HepG2 (cell line): ENCODE measurements around the gene STK40. TPM values are rescaled to one million over a fixed set of nuclear protein-coding genes. Genes with fewer than 3 reads are reported as not detected.

ENCODE experiments used
- ADNP ChIP-seq: sonication (generic); formaldehyde crosslinking; IDR thresholded peaks from 2 replicates; pipeline ENCODE4 v1.4.0; 2020; ENCODE audit warnings: missing genetic modification reagents
- ELF3 ChIP-seq: IDR thresholded peaks from 2 replicates; pipeline ENCODE4 v1.6.1; 2016; ENCODE audit warnings: missing genetic modification reagents, missing compliant biosample characterization
- FOXA1 ChIP-seq, 2 experiments: fragments of 450-650 bp in 1 of 2; sonication (generic) in 1 of 2; formaldehyde crosslinking in 1 of 2; IDR thresholded peaks; 2 replicates each; pipeline versions ENCODE4 v1.4.0 to v1.6.1; 2016 to 2020; ENCODE audit warnings: missing genetic modification reagents in 1 of 2
- GLI4 ChIP-seq: sonication (generic); formaldehyde crosslinking; IDR thresholded peaks from 2 replicates; pipeline ENCODE4 v1.5.1; 2020; ENCODE audit warnings: missing genetic modification reagents, mild to moderate bottlenecking, moderate library complexity, borderline replicate concordance
- KDM5A ChIP-seq: fragments of 200-600 bp; sonication (generic); IDR thresholded peaks from 2 replicates; pipeline ENCODE4 v1.7.0; 2018; ENCODE audit warnings: antibody characterized with exemption, mild to moderate bottlenecking, low read length, borderline replicate concordance
- KLF11 ChIP-seq: IDR thresholded peaks from 2 replicates; pipeline ENCODE4 v1.6.1; 2016; ENCODE audit warnings: missing compliant biosample characterization
- MZF1 ChIP-seq: sonication (generic); formaldehyde crosslinking; IDR thresholded peaks from 2 replicates; pipeline ENCODE4 v1.8.1; 2023; ENCODE audit warnings: mild to moderate bottlenecking, missing genetic modification reagents, borderline replicate concordance
- NFIC ChIP-seq: IDR thresholded peaks from 2 replicates; pipeline ENCODE4 v1.6.1; 2012; ENCODE audit warnings: mild to moderate bottlenecking, low read length, inconsistent platforms
- NFKB2 ChIP-seq: sonication (generic); formaldehyde crosslinking; IDR thresholded peaks from 2 replicates; pipeline ENCODE4 v1.4.0; 2020; ENCODE audit warnings: missing genetic modification reagents, borderline replicate concordance
- NKX3-1 ChIP-seq: sonication (generic); formaldehyde crosslinking; IDR thresholded peaks from 2 replicates; pipeline ENCODE4 v1.5.0; 2020; ENCODE audit warnings: missing genetic modification reagents
- NR2F2 ChIP-seq: IDR thresholded peaks from 2 replicates; pipeline ENCODE4 v1.6.1; 2012; ENCODE audit warnings: low read depth, inconsistent platforms, borderline replicate concordance
- PHF8 ChIP-seq: sonication (generic); formaldehyde crosslinking; IDR thresholded peaks from 2 replicates; pipeline ENCODE4 v1.5.0; 2020; ENCODE audit warnings: missing genetic modification reagents
- PITX1 ChIP-seq: sonication (generic); formaldehyde crosslinking; IDR thresholded peaks from 2 replicates; pipeline ENCODE4 v1.5.1; 2020; ENCODE audit warnings: mild to moderate bottlenecking, missing genetic modification reagents
- PPARG ChIP-seq: conservative IDR thresholded peaks from 2 replicates; pipeline ENCODE4 v1.6.1; 2016; ENCODE audit warnings: missing biosample characterization, missing genetic modification reagents
- PRPF4 ChIP-seq: fragments of 200-400 bp; formaldehyde crosslinking; IDR thresholded peaks from 2 replicates; pipeline ENCODE4 v1.6.1; 2016; ENCODE audit warnings: low read length, low read depth; ENCODE audit not compliant: poor library complexity, severe bottlenecking
- RARA ChIP-seq: IDR thresholded peaks from 2 replicates; pipeline ENCODE4 v1.6.1; 2016; ENCODE audit warnings: missing genetic modification reagents, missing compliant biosample characterization
- RFXANK ChIP-seq: IDR thresholded peaks from 2 replicates; pipeline ENCODE4 v1.6.1; 2016
- SAP130 ChIP-seq: IDR thresholded peaks from 2 replicates; pipeline ENCODE4 v1.6.1; 2016; ENCODE audit warnings: low read depth
- SOX5 ChIP-seq: IDR thresholded peaks from 2 replicates; pipeline ENCODE4 v1.6.1; 2016; ENCODE audit warnings: borderline replicate concordance
- TARDBP ChIP-seq: sonication (generic); formaldehyde crosslinking; IDR thresholded peaks from 2 replicates; pipeline ENCODE4 v1.8.0; 2022; ENCODE audit warnings: mild to moderate bottlenecking, missing genetic modification reagents
- ZFP1 ChIP-seq: IDR thresholded peaks from 2 replicates; pipeline ENCODE4 v1.6.1; 2016
- ZMAT3 ChIP-seq: sonication (generic); formaldehyde crosslinking; conservative IDR thresholded peaks from 2 replicates; pipeline ENCODE4 v1.7.0; 2021; ENCODE audit warnings: missing genetic modification reagents
- ZNF136 ChIP-seq: sonication (generic); formaldehyde crosslinking; IDR thresholded peaks from 2 replicates; pipeline ENCODE4 v1.8.1; 2022; ENCODE audit warnings: low read depth, mild to moderate bottlenecking, moderate library complexity, missing genetic modification reagents
- ZNF24 ChIP-seq: fragments of 450-650 bp; IDR thresholded peaks from 2 replicates; pipeline ENCODE4 v1.6.1; 2017; ENCODE audit warnings: antibody characterized with exemption, mild to moderate bottlenecking
- ZNF282 ChIP-seq: fragments of 450-650 bp; IDR thresholded peaks from 2 replicates; pipeline ENCODE4 v1.6.1; 2018; ENCODE audit not compliant: partially characterized antibody
- ZNF441 ChIP-seq: sonication (generic); formaldehyde crosslinking; IDR thresholded peaks from 2 replicates; pipeline ENCODE4 v1.7.0; 2021; ENCODE audit warnings: missing genetic modification reagents, borderline replicate concordance
- ZNF556 ChIP-seq: sonication (generic); formaldehyde crosslinking; IDR thresholded peaks from 2 replicates; pipeline ENCODE4 v1.4.0; 2020; ENCODE audit warnings: mild to moderate bottlenecking, missing genetic modification reagents, borderline replicate concordance
- polyA plus RNA-seq, 8 experiments: library from polyadenylated mRNA; depleted of rRNA in 3 of 8; stranded (reverse) in 7 of 8; unstranded in 1 of 8; fragments of >200 nt; fragmentation: Illumina TruSeq in 4 of 8; extraction: Trizol in 4 of 8; gene quantifications; 2 replicates each; pipeline versions ENCODE4 v1.2.1 to v1.2.3, GENCODE V29; 2011 to 2016; ENCODE audit warnings: low read depth in 4 of 8, missing spikeins in 1 of 8, mixed read lengths in 1 of 8; ENCODE audit not compliant: insufficient read depth in 1 of 8
- total RNA-seq, 5 experiments: library from RNA; depleted of rRNA; stranded (reverse); fragments of >200 nt; fragmentation: Illumina TruSeq; extraction: Trizol; gene quantifications; 2 replicates each; pipeline ENCODE4 v1.2.3, GENCODE V29; 2016; ENCODE audit warnings: low read depth in 1 of 5
- TF ChIP-seq, protein P1 (sequence below): IDR thresholded peaks from 2 replicates; pipeline ENCODE4 v1.6.1; 2016; ENCODE audit warnings: low read depth
- TF ChIP-seq, protein P2 (sequence below): sonication (generic); formaldehyde crosslinking; IDR thresholded peaks from 2 replicates; pipeline ENCODE4 v1.4.0; 2020; ENCODE audit warnings: missing genetic modification reagents

Gene STK40
- total and polyA plus RNA-seq, 2 of the 13 experiments (the other 11 are each of a cell fraction or from before 2014, with no cell fraction given), result 33.8 to 35.1 TPM

DNA sequence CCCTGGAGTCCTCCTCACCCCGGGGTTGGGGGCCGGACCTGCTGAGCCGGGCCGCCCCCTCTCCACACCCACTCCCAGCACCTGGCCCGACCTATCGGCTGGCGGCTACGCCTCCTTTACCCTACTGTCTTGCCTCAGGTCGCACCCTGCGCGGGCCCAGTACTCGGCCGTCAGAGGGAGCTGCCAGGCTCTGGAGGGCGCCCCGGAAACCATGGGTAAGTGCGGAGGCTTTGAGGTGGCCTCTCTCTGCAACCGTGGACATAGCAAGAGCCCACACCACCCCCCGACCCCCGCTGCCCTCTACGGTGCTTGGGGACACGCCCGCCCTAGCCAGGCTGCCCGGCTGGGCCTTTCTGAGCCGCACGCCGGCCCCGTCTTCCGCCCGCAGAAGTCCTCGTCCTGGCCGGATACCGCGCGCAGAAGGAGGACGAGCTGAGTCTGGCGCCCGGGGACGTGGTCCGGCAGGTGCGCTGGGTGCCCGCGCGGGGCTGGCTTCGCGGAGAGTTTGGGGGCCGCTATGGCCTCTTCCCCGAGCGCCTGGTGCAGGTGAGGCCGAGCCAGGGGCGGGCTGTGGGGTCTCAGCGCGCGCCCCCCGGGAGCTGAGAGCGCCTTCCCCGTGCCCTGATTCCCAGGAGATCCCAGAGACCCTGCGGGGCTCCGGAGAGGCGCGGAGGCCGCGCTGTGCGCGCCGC lies 79.4 kb downstream of the STK40 start, which contains the start of gene SH3D21 (continued):
- TF ChIP-seq, protein P1, sequence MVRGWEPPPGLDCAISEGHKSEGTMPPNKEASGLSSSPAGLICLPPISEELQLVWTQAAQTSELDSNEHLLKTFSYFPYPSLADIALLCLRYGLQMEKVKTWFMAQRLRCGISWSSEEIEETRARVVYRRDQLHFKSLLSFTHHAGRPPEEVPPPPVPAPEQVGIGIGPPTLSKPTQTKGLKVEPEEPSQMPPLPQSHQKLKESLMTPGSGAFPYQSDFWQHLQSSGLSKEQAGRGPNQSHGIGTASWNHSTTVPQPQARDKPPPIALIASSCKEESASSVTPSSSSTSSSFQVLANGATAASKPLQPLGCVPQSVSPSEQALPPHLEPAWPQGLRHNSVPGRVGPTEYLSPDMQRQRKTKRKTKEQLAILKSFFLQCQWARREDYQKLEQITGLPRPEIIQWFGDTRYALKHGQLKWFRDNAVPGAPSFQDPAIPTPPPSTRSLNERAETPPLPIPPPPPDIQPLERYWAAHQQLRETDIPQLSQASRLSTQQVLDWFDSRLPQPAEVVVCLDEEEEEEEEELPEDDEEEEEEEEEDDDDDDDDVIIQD (CRISPR knock-in tag), result no peak
- TF ChIP-seq NR2F2 (no peak), ZNF24 (no peak), ZNF136 (CRISPR knock-in tag) (no peak; the same call in 1 of the 2 replicates), KLF11 (no peak), NFIC (no peak), NKX3-1 (CRISPR knock-in tag) (peak; percentile 47; the same call in 1 of the 2 replicates), NFKB2 (CRISPR knock-in tag) (no peak; the same call in 1 of the 2 replicates), ZNF556 (CRISPR knock-in tag) (no peak), PRPF4 (no peak), FOXA1 (IDR thresholded peaks at IDR 0.05) (no peak), FOXA1 (CRISPR knock-in tag; IDR thresholded peaks at IDR 0.05) (no peak), ELF3 (CRISPR knock-in tag) (peak; percentile 32; the same call in 1 of the 2 replicates), ADNP (CRISPR knock-in tag) (no peak), PHF8 (CRISPR knock-in tag) (peak; percentile 78), RFXANK (0 out of 2 replicates have a peak, but pooled peaks have one; percentile 7), PPARG (CRISPR knock-in tag) (no peak), SOX5 (CRISPR knock-in tag) (no peak), SAP130 (CRISPR knock-in tag) (peak; percentile 62), ZNF282 (no peak), GLI4 (CRISPR knock-in tag) (peak; percentile 89; the same call in 1 of the 2 replicates), PITX1 (no peak), RARA (CRISPR knock-in tag) (no peak; the same call in none of the 2 replicates), KDM5A (peak; percentile 56; the same call in 1 of the 2 replicates), ZFP1 (CRISPR knock-in tag) (no peak), ZMAT3 (CRISPR knock-in tag) (peak; percentile 57), TARDBP (CRISPR knock-in tag) (no peak), MZF1 (CRISPR knock-in tag) (no peak), ZNF441 (CRISPR knock-in tag) (no peak)
- TF ChIP-seq, protein P2, sequence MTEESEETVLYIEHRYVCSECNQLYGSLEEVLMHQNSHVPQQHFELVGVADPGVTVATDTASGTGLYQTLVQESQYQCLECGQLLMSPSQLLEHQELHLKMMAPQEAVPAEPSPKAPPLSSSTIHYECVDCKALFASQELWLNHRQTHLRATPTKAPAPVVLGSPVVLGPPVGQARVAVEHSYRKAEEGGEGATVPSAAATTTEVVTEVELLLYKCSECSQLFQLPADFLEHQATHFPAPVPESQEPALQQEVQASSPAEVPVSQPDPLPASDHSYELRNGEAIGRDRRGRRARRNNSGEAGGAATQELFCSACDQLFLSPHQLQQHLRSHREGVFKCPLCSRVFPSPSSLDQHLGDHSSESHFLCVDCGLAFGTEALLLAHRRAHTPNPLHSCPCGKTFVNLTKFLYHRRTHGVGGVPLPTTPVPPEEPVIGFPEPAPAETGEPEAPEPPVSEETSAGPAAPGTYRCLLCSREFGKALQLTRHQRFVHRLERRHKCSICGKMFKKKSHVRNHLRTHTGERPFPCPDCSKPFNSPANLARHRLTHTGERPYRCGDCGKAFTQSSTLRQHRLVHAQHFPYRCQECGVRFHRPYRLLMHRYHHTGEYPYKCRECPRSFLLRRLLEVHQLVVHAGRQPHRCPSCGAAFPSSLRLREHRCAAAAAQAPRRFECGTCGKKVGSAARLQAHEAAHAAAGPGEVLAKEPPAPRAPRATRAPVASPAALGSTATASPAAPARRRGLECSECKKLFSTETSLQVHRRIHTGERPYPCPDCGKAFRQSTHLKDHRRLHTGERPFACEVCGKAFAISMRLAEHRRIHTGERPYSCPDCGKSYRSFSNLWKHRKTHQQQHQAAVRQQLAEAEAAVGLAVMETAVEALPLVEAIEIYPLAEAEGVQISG, result peak; percentile 55; the same call in 1 of the 2 replicates
